Uterus (tissue), 4 donors: ENCODE measurements around the gene RTP3. TPM values are rescaled to one million over a fixed set of nuclear protein-coding genes. Genes with fewer than 3 reads are reported as not detected.

Experiments
- DNase-seq, 2 donors: peaks; one replicate each; pipeline ENCODE4 v3.0.0-alpha.2; 2019 to 2020
- H3K27ac ChIP-seq, 2 donors: fragments of 200-600 bp; sonication (generic); 1 replicate in 1 of 2; 2 replicates in 1 of 2; pipeline ENCODE4 v1.5.1; 2016 to 2018
- H3K27me3 ChIP-seq, 2 donors: fragments of 200-600 bp; sonication (generic); one replicate each; pipeline ENCODE4 v1.5.1; 2018 to 2019; ENCODE audit warnings: control low read depth in 1 of 2
- H3K36me3 ChIP-seq, 2 donors: fragments of 200-600 bp; sonication (generic); one replicate each; pipeline ENCODE4 v1.5.1; 2019; ENCODE audit warnings: control low read depth in 1 of 2
- H3K4me1 ChIP-seq, 2 donors: fragments of 200-600 bp; sonication (generic); one replicate each; pipeline ENCODE4 v1.5.1; 2018 to 2019; ENCODE audit warnings: control low read depth in 1 of 2
- H3K4me3 ChIP-seq, 2 donors: fragments of 200-600 bp; sonication (generic); 1 replicate in 1 of 2; 2 replicates in 1 of 2; pipeline ENCODE4 v1.5.1; 2018 to 2019; ENCODE audit warnings: mild to moderate bottlenecking in 1 of 2
- H3K9me3 ChIP-seq, 2 donors: fragments of 200-600 bp; sonication (generic); one replicate each; pipeline ENCODE4 v1.5.1; 2019; ENCODE audit warnings: control low read depth in 1 of 2
- CTCF ChIP-seq, 4 experiments: fragments of 200-600 bp in 2 of 4; fragments of 450-650 bp in 2 of 4; sonication (generic) in 2 of 4; IDR thresholded peaks; one replicate each; pipeline ENCODE4 v1.5.1; 2016 to 2019; ENCODE audit warnings: antibody characterized with exemption in 4 of 4, mild to moderate bottlenecking in 2 of 4, moderate library complexity in 1 of 4
- POLR2A ChIP-seq, 2 donors: fragments of 450-650 bp; IDR thresholded peaks; one replicate each; pipeline ENCODE4 v1.6.1; 2016; ENCODE audit warnings: antibody characterized with exemption in 2 of 2, mild to moderate bottlenecking in 1 of 2, moderate library complexity in 1 of 2
- intact Hi-C: fragments of 100-400 bp; cut with DNase I; formaldehyde crosslinking; loops from one replicate; pipeline ENCODE4 v1.15.1; 2023; ENCODE audit warnings: low total_unique reads
- total RNA-seq, 4 donors: library from RNA; depleted of rRNA in 3 of 4; stranded (reverse); fragments of >200 nt in 3 of 4; gene quantifications; one replicate each; pipeline versions ENCODE4 v1.1.0 to v1.2.4, GENCODE V29; 2014 to 2023
- donor health status: DM: yes; HTN: yes; CAD: no.

Gene RTP3
- total RNA-seq, 4 donors from 2014 or later, result not detected

GRCh38 chr3:46516521-46516920, 18.7 kb downstream of the RTP3 start:
- Histone ChIP-seq H3K27ac (no peak overlapping the region), H3K4me1 (no peaks in the 10 kb centered on the region), H3K4me3 (no peak overlapping the region), H3K27me3 (no peaks in the 10 kb centered on the region), H3K36me3 (no peaks in the 10 kb centered on the region), H3K9me3 (no peaks in the 10 kb centered on the region)
- no peak for DNase-seq
- intact Hi-C loops, result no loop called here
- TF ChIP-seq POLR2A (IDR thresholded peaks at IDR 0.05) (no peak), CTCF (IDR thresholded peaks at IDR 0.05) (no peak)

- no peak for DNase-seq
- intact Hi-C loops, result no loop called here
- Histone ChIP-seq H3K9me3 (no peaks in the 10 kb centered on the region), H3K27me3 (no peaks in the 10 kb centered on the region), H3K36me3 (no peaks in the 10 kb centered on the region), H3K27ac (no peak overlapping the region), H3K4me1 (no peaks in the 10 kb centered on the region), H3K4me3 (no peak overlapping the region)
- no peak for TF ChIP-seq POLR2A (IDR thresholded peaks at IDR 0.05)
- no peak for TF ChIP-seq CTCF (IDR thresholded peaks at IDR 0.05)
Measured at GRCh38 chr3:46517016-46517783, 19.4 kb downstream of the RTP3 start.

GRCh38 chr3:46517784-46518181, 20.0 kb downstream of the RTP3 start:
- intact Hi-C loops, result no loop called here
- no peaks in the 10 kb centered on the region for H3K36me3 ChIP-seq
- TF ChIP-seq CTCF (IDR thresholded peaks at IDR 0.05) (no peak), POLR2A (IDR thresholded peaks at IDR 0.05) (no peak)
- H3K4me3 ChIP-seq, result no peak overlapping the region
- no peak overlapping the region for H3K27ac ChIP-seq
- H3K9me3 ChIP-seq, result no peaks in the 10 kb centered on the region
- H3K27me3 ChIP-seq, result no peaks in the 10 kb centered on the region
- no peaks in the 10 kb centered on the region for H3K4me1 ChIP-seq
- no peak for DNase-seq

- no peak overlapping the region for H3K4me3 ChIP-seq
- DNase-seq, result no peak
- no peaks in the 10 kb centered on the region for H3K9me3 ChIP-seq
- no peaks in the 10 kb centered on the region for H3K4me1 ChIP-seq
- intact Hi-C loops, result no loop called here
- H3K27me3 ChIP-seq, result no peaks in the 10 kb centered on the region
- H3K36me3 ChIP-seq, result no peaks in the 10 kb centered on the region
- H3K27ac ChIP-seq, result no peak overlapping the region
- TF ChIP-seq POLR2A (IDR thresholded peaks at IDR 0.05) (no peak), CTCF (IDR thresholded peaks at IDR 0.05) (no peak)
Measured at GRCh38 chr3:46519952-46520351, 22.2 kb downstream of the RTP3 start.

GRCh38 chr3:46520531-46520930, 22.8 kb downstream of the RTP3 start:
- Histone ChIP-seq H3K4me1 (no peaks in the 10 kb centered on the region), H3K36me3 (no peaks in the 10 kb centered on the region), H3K4me3 (no peak overlapping the region), H3K27me3 (no peaks in the 10 kb centered on the region), H3K27ac (no peak overlapping the region), H3K9me3 (no peaks in the 10 kb centered on the region)
- no peak for DNase-seq
- intact Hi-C loops, result no loop called here
- TF ChIP-seq CTCF (IDR thresholded peaks at IDR 0.05) (no peak), POLR2A (IDR thresholded peaks at IDR 0.05) (no peak)
